Measurements from ENCODE around the gene RASSF3.

GRCh38 chr12:64691227-64691794 lies 81.0 kb downstream of the RASSF3 start:
- no peak for TF ChIP-seq RARB (CRISPR knock-in tag; IDR thresholded peaks at IDR 0.05)
- TF ChIP-seq, protein P1, sequence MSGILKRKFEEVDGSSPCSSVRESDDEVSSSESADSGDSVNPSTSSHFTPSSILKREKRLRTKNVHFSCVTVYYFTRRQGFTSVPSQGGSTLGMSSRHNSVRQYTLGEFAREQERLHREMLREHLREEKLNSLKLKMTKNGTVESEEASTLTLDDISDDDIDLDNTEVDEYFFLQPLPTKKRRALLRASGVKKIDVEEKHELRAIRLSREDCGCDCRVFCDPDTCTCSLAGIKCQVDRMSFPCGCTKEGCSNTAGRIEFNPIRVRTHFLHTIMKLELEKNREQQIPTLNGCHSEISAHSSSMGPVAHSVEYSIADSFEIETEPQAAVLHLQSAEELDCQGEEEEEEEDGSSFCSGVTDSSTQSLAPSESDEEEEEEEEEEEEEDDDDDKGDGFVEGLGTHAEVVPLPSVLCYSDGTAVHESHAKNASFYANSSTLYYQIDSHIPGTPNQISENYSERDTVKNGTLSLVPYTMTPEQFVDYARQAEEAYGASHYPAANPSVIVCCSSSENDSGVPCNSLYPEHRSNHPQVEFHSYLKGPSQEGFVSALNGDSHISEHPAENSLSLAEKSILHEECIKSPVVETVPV (CRISPR knock-in tag; IDR thresholded peaks at IDR 0.05): no peak

Measured in SK-N-SH treated with all-trans-retinoic acid at 6 μM for 48 hours (cell line).